ENCODE results near the gene MYOM1. TPM values are rescaled to one million over a fixed set of nuclear protein-coding genes. Genes with fewer than 3 reads are reported as not detected.

Gene MYOM1
- total RNA-seq, 2 experiments from 2014 or later, result 1.0 to 1.3 TPM

DNA sequence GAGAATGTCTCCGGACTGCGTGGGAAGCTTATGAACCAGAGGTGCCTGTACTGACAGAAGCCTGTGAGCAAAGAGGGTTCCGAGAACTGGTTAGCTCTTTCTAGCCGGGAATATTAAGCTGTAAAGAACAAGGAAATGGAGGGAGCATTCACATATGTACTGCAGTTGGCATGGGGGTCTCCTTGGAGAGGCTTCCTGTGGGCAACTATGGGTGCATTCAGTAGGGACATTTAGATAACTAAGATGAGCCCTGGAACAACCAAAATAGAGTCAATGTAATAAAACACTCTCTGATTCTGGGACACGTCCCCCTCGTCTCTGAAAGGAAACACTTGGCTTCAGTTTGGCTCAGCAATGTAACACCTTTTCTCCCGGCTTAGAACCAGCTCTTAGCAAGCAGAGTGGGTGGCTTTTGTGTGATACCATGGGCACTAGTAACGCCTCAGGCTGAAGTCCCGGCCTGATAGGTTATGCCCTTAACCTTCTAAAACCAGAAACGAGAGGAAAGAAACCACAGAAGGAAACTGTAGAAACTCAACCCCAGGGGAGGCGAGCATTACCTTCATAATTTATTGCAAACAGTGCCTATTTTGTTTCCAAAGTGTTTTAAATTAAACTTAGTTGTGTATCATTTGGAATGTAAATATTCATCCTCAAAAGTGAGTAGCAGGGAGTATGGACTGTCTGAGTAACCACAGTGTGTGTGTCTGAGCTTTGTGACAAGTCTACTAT lies 158.0 kb downstream of the MYOM1 start:
- ATAC-seq, result peak; percentile 82
- TF ChIP-seq, protein P1, sequence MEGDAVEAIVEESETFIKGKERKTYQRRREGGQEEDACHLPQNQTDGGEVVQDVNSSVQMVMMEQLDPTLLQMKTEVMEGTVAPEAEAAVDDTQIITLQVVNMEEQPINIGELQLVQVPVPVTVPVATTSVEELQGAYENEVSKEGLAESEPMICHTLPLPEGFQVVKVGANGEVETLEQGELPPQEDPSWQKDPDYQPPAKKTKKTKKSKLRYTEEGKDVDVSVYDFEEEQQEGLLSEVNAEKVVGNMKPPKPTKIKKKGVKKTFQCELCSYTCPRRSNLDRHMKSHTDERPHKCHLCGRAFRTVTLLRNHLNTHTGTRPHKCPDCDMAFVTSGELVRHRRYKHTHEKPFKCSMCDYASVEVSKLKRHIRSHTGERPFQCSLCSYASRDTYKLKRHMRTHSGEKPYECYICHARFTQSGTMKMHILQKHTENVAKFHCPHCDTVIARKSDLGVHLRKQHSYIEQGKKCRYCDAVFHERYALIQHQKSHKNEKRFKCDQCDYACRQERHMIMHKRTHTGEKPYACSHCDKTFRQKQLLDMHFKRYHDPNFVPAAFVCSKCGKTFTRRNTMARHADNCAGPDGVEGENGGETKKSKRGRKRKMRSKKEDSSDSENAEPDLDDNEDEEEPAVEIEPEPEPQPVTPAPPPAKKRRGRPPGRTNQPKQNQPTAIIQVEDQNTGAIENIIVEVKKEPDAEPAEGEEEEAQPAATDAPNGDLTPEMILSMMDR (IDR thresholded peaks at IDR 0.05), result no peak
- ChIA-PET POLR2A (interaction anchor here (0.6 to 6.0 kb wide), 21 partner anchors 8 to 406 kb away, joined by 3 to 41 read pairs (median 4); partner anchors contain the start of gene SMCHD1), CTCF (interaction anchor here (0.8 to 7.9 kb wide), 35 partner anchors 10 to 186 kb away, joined by 3 to 133 read pairs (median 11); partner anchors contain the start of gene MYL12A)
- peak overlapping the region; percentile 74 for H3K4me3 Mint-ChIP-seq
- peaks cover 3% of the 10 kb centered on the region for H3K9me3 Mint-ChIP-seq
- intact Hi-C loops (cut with micrococcal nuclease), result loop anchor here (5.0 kb wide), 5 partner anchors 49 to 186 kb away; partner anchors contain the start of genes LPIN2 and MYL12A
- DNase-seq, result peak; percentile 86
- peaks cover 61% of the 10 kb centered on the region for H3K4me1 Mint-ChIP-seq (ENCODE audit: low read depth)
- peak overlapping the region; percentile 100 for H3K27ac Mint-ChIP-seq
- peaks cover 3% of the 10 kb centered on the region for H3K36me3 Mint-ChIP-seq (ENCODE audit: low read depth)
- H3K27me3 Mint-ChIP-seq, result no peaks in the 10 kb centered on the region

- intact Hi-C loops (cut with micrococcal nuclease), result loop anchor here (5.0 kb wide), 5 partner anchors 49 to 186 kb away; partner anchors contain the start of genes LPIN2 and MYL12A
- H3K36me3 Mint-ChIP-seq (ENCODE audit: low read depth), result peaks cover 3% of the 10 kb centered on the region
- H3K9me3 Mint-ChIP-seq, result peaks cover 3% of the 10 kb centered on the region
- ChIA-PET POLR2A (interaction anchor here (0.6 to 6.0 kb wide), 22 partner anchors 9 to 190 kb away, joined by 3 to 41 read pairs (median 4); partner anchors contain the start of gene MYL12A), CTCF (interaction anchor here (0.8 to 7.9 kb wide), 16 partner anchors 14 to 187 kb away, joined by 3 to 133 read pairs (median 20); partner anchors contain the start of gene MYL12A)
- TF ChIP-seq, protein P1 (IDR thresholded peaks at IDR 0.05), result no peak
- H3K27me3 Mint-ChIP-seq, result no peaks in the 10 kb centered on the region
- DNase-seq (peak; percentile 79), ATAC-seq (peak; percentile 49)
- H3K27ac Mint-ChIP-seq, result peak overlapping the region; percentile 100
- peaks cover 61% of the 10 kb centered on the region for H3K4me1 Mint-ChIP-seq (ENCODE audit: low read depth)
- peak overlapping the region; percentile 74 for H3K4me3 Mint-ChIP-seq
These were observed 158.8 kb downstream of the MYOM1 start for GRCh38 chr18:3060667-3061580.

DNA sequence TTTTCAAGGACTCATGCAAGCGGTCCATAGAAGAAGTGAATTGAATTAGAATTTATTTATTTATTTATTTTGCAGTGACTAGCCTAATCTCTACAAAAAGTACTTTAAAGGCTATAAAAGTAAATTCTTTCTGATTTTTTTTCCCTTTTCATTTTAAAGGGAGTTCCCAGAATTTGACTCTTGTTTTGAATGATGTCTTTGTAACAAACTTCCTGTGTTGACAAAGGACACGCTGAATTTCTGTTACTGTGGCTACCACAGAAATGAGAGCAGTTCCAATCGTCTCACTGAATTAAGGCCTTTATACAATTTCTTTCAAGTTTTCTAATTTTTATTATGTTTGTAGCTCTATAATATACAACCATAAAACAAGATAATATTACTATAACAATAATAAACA lies 160.5 kb downstream of the MYOM1 start:
- ChIA-PET POLR2A (interaction anchor here (0.6 to 6.0 kb wide), 6 partner anchors 13 to 98 kb away, joined by 3 to 41 read pairs (median 4); no protein-coding TSS in a partner anchor), CTCF (interaction anchor here (1.0 to 7.9 kb wide), 6 partner anchors 13 to 187 kb away, joined by 3 to 133 read pairs (median 12); no protein-coding TSS in a partner anchor)
- H3K36me3 Mint-ChIP-seq (ENCODE audit: low read depth), result peaks cover 3% of the 10 kb centered on the region
- no peak overlapping the region for H3K4me3 Mint-ChIP-seq
- no peaks in the 10 kb centered on the region for H3K27me3 Mint-ChIP-seq
- H3K4me1 Mint-ChIP-seq (ENCODE audit: low read depth), result peaks cover 62% of the 10 kb centered on the region
- peaks cover 4% of the 10 kb centered on the region for H3K9me3 Mint-ChIP-seq
- no peak for ATAC-seq
- TF ChIP-seq, protein P1 (IDR thresholded peaks at IDR 0.05), result no peak
- DNase-seq, result no peak
- intact Hi-C loops (cut with micrococcal nuclease), result no loop called here
- peak overlapping the region; percentile 91 for H3K27ac Mint-ChIP-seq

DNA sequence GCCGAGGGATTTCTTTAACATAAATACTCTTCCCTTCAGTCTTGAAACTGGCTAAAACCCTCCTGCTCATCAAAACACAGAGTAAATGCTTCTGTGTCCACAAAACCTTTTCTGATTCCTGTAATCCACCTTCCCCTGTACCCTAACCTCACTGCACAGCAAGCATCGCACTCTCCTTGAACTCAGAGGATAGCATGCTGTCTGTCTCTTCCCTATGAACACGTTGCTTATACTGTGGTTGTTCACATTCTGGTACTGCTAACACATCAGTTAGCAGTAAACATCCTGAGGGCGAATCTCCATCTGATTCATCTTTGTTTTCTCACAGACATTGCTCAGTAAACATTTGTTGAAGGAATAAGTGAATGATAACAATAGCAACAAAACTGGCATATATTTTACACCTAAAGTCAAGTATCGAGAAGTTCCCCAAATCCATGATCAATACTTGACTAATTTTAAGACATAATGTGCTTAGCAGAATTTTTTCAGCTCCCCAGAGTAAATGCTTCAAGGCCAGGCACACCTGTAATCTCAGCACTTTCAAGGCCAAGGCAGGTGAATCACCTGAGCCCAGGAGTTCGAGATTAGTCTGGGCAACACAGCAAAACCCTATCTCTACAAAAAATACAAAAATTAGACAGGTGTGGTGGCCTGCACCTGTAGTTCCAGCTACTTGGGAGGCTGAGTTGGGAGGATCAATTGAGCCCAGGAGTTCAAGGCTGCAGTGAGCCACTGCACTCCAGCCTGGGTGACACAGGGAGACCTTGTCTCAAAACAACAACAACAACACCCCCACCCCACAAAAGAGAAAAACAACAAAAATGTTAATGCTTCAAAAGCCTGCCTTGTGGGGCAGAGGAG lies 161.2 kb downstream of the MYOM1 start:
- DNase-seq, result no peak
- ChIA-PET POLR2A (interaction anchor here (1.0 to 6.0 kb wide), 3 partner anchors 40 to 98 kb away, joined by 3 to 41 read pairs (median 5); no protein-coding TSS in a partner anchor), CTCF (interaction anchor here (7.9 kb wide), 1 partner anchor 63 kb away, joined by 133 read pairs; no protein-coding TSS in a partner anchor)
- Mint-ChIP-seq H3K4me3 (no peak overlapping the region), H3K27ac (peak overlapping the region; percentile 91), H3K36me3 (ENCODE audit: low read depth) (peaks cover 3% of the 10 kb centered on the region), H3K9me3 (peaks cover 7% of the 10 kb centered on the region), H3K27me3 (no peaks in the 10 kb centered on the region), H3K4me1 (ENCODE audit: low read depth) (peaks cover 64% of the 10 kb centered on the region)
- TF ChIP-seq, protein P1 (IDR thresholded peaks at IDR 0.05), result no peak
- ATAC-seq, result no peak
- intact Hi-C loops (cut with micrococcal nuclease), result no loop called here
